Kidney (tissue), 14 donors: ENCODE data around the gene PCDH15. TPM values are rescaled to one million over a fixed set of nuclear protein-coding genes. Genes with fewer than 3 reads are reported as not detected.

Experiments
- DNase-seq, 5 donors: peaks; one replicate each; pipeline ENCODE4 v3.0.0-alpha.2; 2013 to 2020
- FAIRE-seq: peaks from 2 replicates; lab custom pipeline; 2012; peaks lifted over from hg19 to GRCh38; lab: Jason Lieb, UNC
- H3K27ac ChIP-seq, 2 donors: one replicate each; pipeline ENCODE4 v1.7.0; 2013; ENCODE audit warnings: low read depth in 2 of 2, low read length in 2 of 2, inconsistent platforms in 1 of 2
- H3K27me3 ChIP-seq: one replicate; pipeline ENCODE4 v1.7.1; 2013; ENCODE audit warnings: low read length, inconsistent platforms; ENCODE audit not compliant: control insufficient read depth, insufficient read depth
- H3K36me3 ChIP-seq, 3 donors: one replicate each; pipeline versions ENCODE4 v1.7.0 to v1.7.1; 2013; ENCODE audit warnings: low read length in 3 of 3, control low read depth in 1 of 3, inconsistent platforms in 1 of 3; ENCODE audit not compliant: insufficient read depth in 3 of 3, control insufficient read depth in 2 of 3
- H3K4me1 ChIP-seq, 3 donors: one replicate each; pipeline versions ENCODE4 v1.7.0 to v1.7.1; 2013; ENCODE audit warnings: low read length in 3 of 3, inconsistent platforms in 1 of 3, low read depth in 1 of 3; ENCODE audit not compliant: control insufficient read depth in 2 of 3, insufficient read depth in 2 of 3
- H3K4me3 ChIP-seq, 3 donors: one replicate each; pipeline versions ENCODE4 v1.7.0 to v1.8.1; 2013; ENCODE audit warnings: low read length in 3 of 3, control low read depth in 1 of 3, inconsistent platforms in 1 of 3
- H3K9ac ChIP-seq, 3 donors: one replicate each; pipeline versions ENCODE4 v1.7.0 to v1.7.1; 2013; ENCODE audit warnings: low read length in 3 of 3, control low read depth in 1 of 3, inconsistent platforms in 1 of 3
- H3K9me3 ChIP-seq, 3 donors: one replicate each; pipeline versions ENCODE4 v1.7.0 to v1.7.1; 2013; ENCODE audit warnings: low read length in 3 of 3, control low read depth in 1 of 3, inconsistent platforms in 1 of 3; ENCODE audit not compliant: control insufficient read depth in 2 of 3, insufficient read depth in 1 of 3
- CTCF ChIP-seq: IDR thresholded peaks from 3 replicates; pipeline ENCODE4 v1.5.1; 2012; ENCODE audit warnings: mild to moderate bottlenecking, moderate library complexity, borderline replicate concordance; ENCODE audit not compliant: insufficient read depth; ENCODE audit errors: extremely low read depth
- intact Hi-C: fragments of 100-400 bp; cut with DNase I; formaldehyde crosslinking; loops from one replicate; pipeline ENCODE4 v1.11.1; 2022
- polyA plus RNA-seq: library from polyadenylated mRNA; stranded (reverse); fragments of 350-450 nt; fragmentation: Illumina TruSeq; extraction: RNeasy Lipid Tissue Mini Kit (QIAGEN cat#74804); gene quantifications from one replicate; pipeline ENCODE4 v1.2.3, GENCODE V29; 2014; ENCODE audit warnings: low read depth, low replicate concordance; ENCODE audit not compliant: insufficient read depth
- total RNA-seq: library from RNA; stranded (reverse); fragmentation: NEBNext Ultra II Directional; extraction: Animal tissue kit (Norgen Biotek cat#: 25700); gene quantifications from one replicate; pipeline ENCODE4 v1.2.1, GENCODE V29; 2021
- donor health status: control.
- donor health status: control.
- donor health status: control.
- donor health status: control.
- donor health status: control.
- donor health status: DM: yes; HTN: yes; CAD: no.
- donor health status: Normal renal cell carcinoma (clear cell type).

Gene PCDH15
- total and polyA plus RNA-seq, 2 donors from 2014 or later = 1.5 TPM; not detected in 1

- no peak for TF ChIP-seq CTCF
These were observed 914.4 kb downstream of the PCDH15 start for GRCh38 chr10:53886325-53887300.

DNA sequence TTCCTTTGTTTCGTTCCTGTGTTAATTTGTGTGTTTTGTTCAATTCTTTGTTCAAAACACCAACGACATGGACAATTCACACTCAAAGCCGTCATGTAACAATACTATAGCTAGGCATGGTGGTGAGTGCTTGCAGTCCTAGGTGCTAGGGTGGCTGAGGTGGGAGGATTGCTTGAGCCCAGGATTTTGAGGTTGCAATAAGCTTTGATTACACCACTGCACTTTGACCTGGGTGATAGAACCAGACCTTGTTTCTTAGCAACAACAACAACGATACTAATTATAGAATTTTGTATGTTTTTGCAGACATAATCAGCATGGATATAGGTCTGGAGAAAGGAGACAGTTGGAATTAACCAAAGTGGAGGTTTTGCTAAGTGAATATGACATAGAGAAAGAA is 936.2 kb downstream of the PCDH15 start:
- intact Hi-C loops = no loop called here
- Histone ChIP-seq H3K9me3 (no peaks in the 10 kb centered on the region), H3K4me1 (no peaks in the 10 kb centered on the region), H3K4me3 (no peak overlapping the region), H3K27me3 (no peaks in the 10 kb centered on the region), H3K27ac (no peak overlapping the region), H3K36me3 (no peaks in the 10 kb centered on the region), H3K9ac (no peak overlapping the region)
- DNase-seq (no peak), FAIRE-seq (no peak)
- TF ChIP-seq CTCF = no peak

More at GRCh38 chr10:53886325-53887300, 914.4 kb downstream of the PCDH15 start:
- Histone ChIP-seq H3K4me1 (no peaks in the 10 kb centered on the region), H3K27ac (no peak overlapping the region), H3K9me3 (no peaks in the 10 kb centered on the region), H3K4me3 (no peak overlapping the region), H3K36me3 (no peaks in the 10 kb centered on the region), H3K9ac (no peak overlapping the region), H3K27me3 (no peaks in the 10 kb centered on the region)
- DNase-seq (peak in 2 of 5 donors; percentile 10 to 24), FAIRE-seq (no peak)
- intact Hi-C loops = no loop called here

DNA sequence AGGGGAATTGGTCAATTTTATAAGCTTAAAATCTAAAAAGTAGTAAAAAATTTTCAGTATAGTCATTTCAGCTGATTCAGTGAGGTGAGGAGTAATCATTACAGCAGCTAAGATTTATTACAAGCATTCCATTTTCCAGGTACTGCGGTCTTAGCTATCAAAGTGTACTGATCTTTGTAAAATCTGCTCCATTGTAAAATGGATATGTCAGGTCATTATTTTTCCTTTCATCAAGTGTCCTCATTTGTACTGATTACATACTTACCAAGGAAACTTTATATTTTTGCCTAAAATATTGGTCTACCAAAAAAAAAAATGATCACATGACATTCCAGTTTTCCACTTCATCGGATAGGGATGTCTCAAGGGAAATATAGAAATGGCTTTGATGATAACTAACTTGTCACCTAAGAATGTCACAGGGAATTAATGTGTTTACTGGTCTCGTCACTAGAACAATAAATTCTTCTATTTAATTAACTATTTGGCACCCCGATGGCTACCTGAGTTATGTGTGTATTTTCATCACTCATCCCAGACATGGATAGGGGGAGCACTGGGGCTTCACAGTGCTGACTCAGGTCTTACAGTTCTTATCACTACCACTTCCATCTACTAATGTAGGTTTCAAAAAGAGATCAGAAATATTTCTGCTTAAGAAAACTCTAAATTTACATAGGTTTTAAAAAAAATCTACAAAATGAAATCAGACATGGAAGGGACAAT is 948.4 kb downstream of the PCDH15 start:
- intact Hi-C loops = no loop called here
- Histone ChIP-seq H3K27ac (no peak overlapping the region), H3K9me3 (no peaks in the 10 kb centered on the region), H3K9ac (no peak overlapping the region), H3K27me3 (no peaks in the 10 kb centered on the region), H3K4me1 (no peaks in the 10 kb centered on the region), H3K36me3 (no peaks in the 10 kb centered on the region), H3K4me3 (no peak overlapping the region)
- no peak for TF ChIP-seq CTCF
- no peak for DNase-seq
- FAIRE-seq = no peak
